NT2/D1 (cell line): ENCODE data around the gene PDZD8.

ENCODE experiments used
- DNase-seq: peaks from one replicate; pipeline ENCODE4 v3.0.0-alpha.2; 2011; ENCODE audit warnings: low read depth, low spot score
- H3K27me3 ChIP-seq: 2 replicates; pipeline ENCODE4 v1.6.0; 2011; ENCODE audit warnings: mild to moderate bottlenecking; ENCODE audit not compliant: insufficient read length, insufficient read depth
- H3K36me3 ChIP-seq: 2 replicates; pipeline ENCODE4 v1.6.1; 2011; ENCODE audit warnings: mild to moderate bottlenecking, low read length, mixed read lengths; ENCODE audit not compliant: insufficient read depth, insufficient read length
- H3K4me1 ChIP-seq: 2 replicates; pipeline ENCODE4 v1.5.1; 2011; ENCODE audit not compliant: insufficient read depth, insufficient read length
- H3K4me3 ChIP-seq: 2 replicates; pipeline ENCODE4 v1.5.1; 2011; ENCODE audit warnings: low read depth; ENCODE audit not compliant: insufficient read length
- H3K9ac ChIP-seq: 2 replicates; pipeline ENCODE4 v1.6.0; 2011; ENCODE audit warnings: low read depth; ENCODE audit not compliant: insufficient read length
- H3K9me3 ChIP-seq: 2 replicates; pipeline ENCODE4 v1.5.1; 2011; ENCODE audit warnings: mild to moderate bottlenecking, low read length; ENCODE audit not compliant: insufficient read depth
- SUZ12 ChIP-seq: IDR thresholded peaks from 2 replicates; pipeline ENCODE4 v1.6.1; 2011; ENCODE audit not compliant: insufficient read length, insufficient read depth; ENCODE audit errors: extremely low read depth
- YY1 ChIP-seq: IDR thresholded peaks from 2 replicates; pipeline ENCODE4 v1.6.1; 2011; ENCODE audit not compliant: insufficient read length, insufficient read depth
- ZNF274 ChIP-seq: IDR thresholded peaks from 2 replicates; pipeline ENCODE4 v1.6.1; 2011; ENCODE audit warnings: mild to moderate bottlenecking, low read depth, low read length

PDZD8 gene, protein sequence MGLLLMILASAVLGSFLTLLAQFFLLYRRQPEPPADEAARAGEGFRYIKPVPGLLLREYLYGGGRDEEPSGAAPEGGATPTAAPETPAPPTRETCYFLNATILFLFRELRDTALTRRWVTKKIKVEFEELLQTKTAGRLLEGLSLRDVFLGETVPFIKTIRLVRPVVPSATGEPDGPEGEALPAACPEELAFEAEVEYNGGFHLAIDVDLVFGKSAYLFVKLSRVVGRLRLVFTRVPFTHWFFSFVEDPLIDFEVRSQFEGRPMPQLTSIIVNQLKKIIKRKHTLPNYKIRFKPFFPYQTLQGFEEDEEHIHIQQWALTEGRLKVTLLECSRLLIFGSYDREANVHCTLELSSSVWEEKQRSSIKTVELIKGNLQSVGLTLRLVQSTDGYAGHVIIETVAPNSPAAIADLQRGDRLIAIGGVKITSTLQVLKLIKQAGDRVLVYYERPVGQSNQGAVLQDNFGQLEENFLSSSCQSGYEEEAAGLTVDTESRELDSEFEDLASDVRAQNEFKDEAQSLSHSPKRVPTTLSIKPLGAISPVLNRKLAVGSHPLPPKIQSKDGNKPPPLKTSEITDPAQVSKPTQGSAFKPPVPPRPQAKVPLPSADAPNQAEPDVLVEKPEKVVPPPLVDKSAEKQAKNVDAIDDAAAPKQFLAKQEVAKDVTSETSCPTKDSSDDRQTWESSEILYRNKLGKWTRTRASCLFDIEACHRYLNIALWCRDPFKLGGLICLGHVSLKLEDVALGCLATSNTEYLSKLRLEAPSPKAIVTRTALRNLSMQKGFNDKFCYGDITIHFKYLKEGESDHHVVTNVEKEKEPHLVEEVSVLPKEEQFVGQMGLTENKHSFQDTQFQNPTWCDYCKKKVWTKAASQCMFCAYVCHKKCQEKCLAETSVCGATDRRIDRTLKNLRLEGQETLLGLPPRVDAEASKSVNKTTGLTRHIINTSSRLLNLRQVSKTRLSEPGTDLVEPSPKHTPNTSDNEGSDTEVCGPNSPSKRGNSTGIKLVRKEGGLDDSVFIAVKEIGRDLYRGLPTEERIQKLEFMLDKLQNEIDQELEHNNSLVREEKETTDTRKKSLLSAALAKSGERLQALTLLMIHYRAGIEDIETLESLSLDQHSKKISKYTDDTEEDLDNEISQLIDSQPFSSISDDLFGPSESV

GRCh38 chr10:117375360-117376178 lies at the start of gene PDZD8:
Gene PDZD8, minus strand, starts transcription at chr10:117375440. Its CDS starts 213 bp downstream, at chr10:117375227.
- Histone ChIP-seq H3K4me1 (peaks cover 2% of the 10 kb centered on the region), H3K9ac (peak within 1 kb of the TSS; percentile 90), H3K36me3 (no peaks in the 10 kb centered on the region), H3K4me3 (peak within 1 kb of the TSS; percentile 77), H3K9me3 (no peaks in the 10 kb centered on the region), H3K27me3 (no peaks in the 10 kb centered on the region)
- no peak for TF ChIP-seq ZNF274
- no peak for TF ChIP-seq YY1
- peak; percentile 76 for DNase-seq

- no peak for TF ChIP-seq YY1
- TF ChIP-seq ZNF274, result no peak
- TF ChIP-seq SUZ12, result no peak
- Histone ChIP-seq H3K9ac (no peak overlapping the region), H3K9me3 (no peaks in the 10 kb centered on the region), H3K36me3 (no peaks in the 10 kb centered on the region), H3K4me1 (peaks cover 2% of the 10 kb centered on the region), H3K27me3 (no peaks in the 10 kb centered on the region), H3K4me3 (no peak overlapping the region)
- DNase-seq, result no peak
These were observed 48.9 kb upstream of the PDZD8 start for GRCh38 chr10:117424171-117424570.

- no peaks in the 10 kb centered on the region for H3K36me3 ChIP-seq
These were observed 46.7 kb upstream of the PDZD8 start for GRCh38 chr10:117421985-117422384.

DNA sequence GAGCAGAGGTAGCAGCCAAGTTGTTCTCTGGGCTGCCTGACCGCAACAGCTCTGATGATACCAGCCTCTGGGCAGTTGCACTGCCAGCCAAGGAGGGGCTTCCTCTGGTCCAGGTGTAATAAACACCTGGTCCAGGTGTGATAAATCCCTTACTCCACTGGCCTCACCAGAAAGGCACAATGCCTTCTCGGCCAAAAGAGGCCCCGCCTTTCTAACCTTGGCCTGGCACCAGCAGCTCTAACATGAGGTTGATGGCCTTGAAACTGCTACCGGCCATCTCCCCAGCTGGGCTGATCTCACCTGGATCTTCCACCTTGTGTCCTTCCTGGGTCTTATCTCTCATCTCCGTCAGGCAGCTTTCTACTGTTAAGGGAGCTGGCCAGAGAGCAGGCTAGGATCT lies 45.5 kb upstream of the PDZD8 start:
- Histone ChIP-seq H3K4me1 (peaks cover 2% of the 10 kb centered on the region), H3K9me3 (no peaks in the 10 kb centered on the region)
- TF ChIP-seq YY1 (no peak), SUZ12 (no peak), ZNF274 (no peak)

More at GRCh38 chr10:117421985-117422384, 46.7 kb upstream of the PDZD8 start:
- no peak for DNase-seq
- Histone ChIP-seq H3K9ac (no peak overlapping the region), H3K4me3 (no peak overlapping the region), H3K27me3 (no peaks in the 10 kb centered on the region), H3K4me1 (peaks cover 2% of the 10 kb centered on the region), H3K9me3 (no peaks in the 10 kb centered on the region)
- TF ChIP-seq YY1, result no peak
- TF ChIP-seq SUZ12, result no peak
- no peak for TF ChIP-seq ZNF274

GRCh38 chr10:117419921-117420320 lies 44.7 kb upstream of the PDZD8 start:
- no peak for TF ChIP-seq SUZ12
- no peak for TF ChIP-seq ZNF274
- TF ChIP-seq YY1, result no peak
- DNase-seq, result no peak
- no peak overlapping the region for H3K4me3 ChIP-seq

More for the DNA sequence above, 45.5 kb upstream of the PDZD8 start:
- no peak overlapping the region for H3K4me3 ChIP-seq
- no peaks in the 10 kb centered on the region for H3K36me3 ChIP-seq
- no peak overlapping the region for H3K9ac ChIP-seq
- no peaks in the 10 kb centered on the region for H3K27me3 ChIP-seq
- DNase-seq, result no peak

DNA sequence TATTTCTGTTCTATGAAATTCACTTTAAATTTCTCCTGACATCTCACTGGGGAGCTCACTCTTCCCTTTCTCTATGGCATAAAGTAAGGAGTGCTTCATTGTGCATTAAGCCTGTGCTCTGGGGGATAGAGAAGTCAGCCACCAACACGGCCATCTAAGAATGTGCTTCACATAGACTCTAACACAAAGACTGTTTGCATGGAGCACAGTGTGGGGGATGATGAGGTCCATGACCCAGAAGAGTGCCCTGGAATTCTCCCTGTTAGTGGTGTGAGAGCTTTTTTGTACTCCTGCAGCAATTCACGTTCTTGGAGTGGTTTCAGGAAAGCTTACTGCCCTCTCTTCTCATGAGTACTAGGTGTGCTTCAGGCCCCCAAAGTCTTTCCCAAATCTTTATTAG lies 43.9 kb upstream of the PDZD8 start:
- Histone ChIP-seq H3K27me3 (no peaks in the 10 kb centered on the region), H3K4me3 (no peak overlapping the region), H3K4me1 (peaks cover 2% of the 10 kb centered on the region), H3K9me3 (no peaks in the 10 kb centered on the region), H3K36me3 (no peaks in the 10 kb centered on the region), H3K9ac (no peak overlapping the region)
- DNase-seq, result no peak
- TF ChIP-seq SUZ12 (no peak), YY1 (no peak)

More at GRCh38 chr10:117419921-117420320, 44.7 kb upstream of the PDZD8 start:
- peaks cover 2% of the 10 kb centered on the region for H3K4me1 ChIP-seq
- no peaks in the 10 kb centered on the region for H3K27me3 ChIP-seq
- H3K36me3 ChIP-seq, result no peaks in the 10 kb centered on the region
- no peaks in the 10 kb centered on the region for H3K9me3 ChIP-seq
- H3K9ac ChIP-seq, result no peak overlapping the region
